ENCODE data around the gene NCBP1.

The NCBP1 gene

DNA sequence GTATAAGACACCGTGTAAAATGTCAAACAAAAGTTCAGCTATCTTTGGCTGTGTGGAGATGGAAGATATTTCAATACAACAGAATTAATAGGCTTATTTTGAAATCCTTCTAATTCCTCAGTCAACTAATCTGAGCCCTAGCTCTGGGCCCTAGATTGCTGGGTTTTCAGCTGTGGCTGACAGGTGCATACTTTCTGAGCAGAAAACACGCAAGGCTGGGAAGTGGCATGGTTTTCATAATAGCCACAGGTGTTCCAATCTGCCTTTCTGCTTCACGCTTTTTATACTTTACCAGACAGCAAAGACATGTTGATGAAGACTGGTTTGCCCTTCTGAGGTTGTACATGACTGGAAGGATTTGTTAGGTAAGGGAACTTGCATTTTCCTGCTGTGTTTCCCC, 84.2 kb downstream of the NCBP1 start:
- DNase-seq (ENCODE audit: low read depth in 1 of 2, low spot score in 1 of 2), result no peak
- Histone ChIP-seq H3K27me3 (ENCODE audit: insufficient read depth, poor library complexity, severe bottlenecking) (no peaks in the 10 kb centered on the region), H3K4me3 (replicated peaks; ENCODE audit: insufficient read depth, low read length) (no peak overlapping the region), H3K27ac (replicated peaks) (no peak overlapping the region)
- TF ChIP-seq SPI1 (IDR thresholded peaks at IDR 0.05; ENCODE audit: borderline replicate concordance, low read depth) (no peak), POLR2AphosphoS5 (IDR thresholded peaks at IDR 0.05; ENCODE audit: low read depth) (no peak), GABPA (IDR thresholded peaks at IDR 0.05; ENCODE audit: low read depth) (no peak)
- TF ChIP-seq, protein P1, sequence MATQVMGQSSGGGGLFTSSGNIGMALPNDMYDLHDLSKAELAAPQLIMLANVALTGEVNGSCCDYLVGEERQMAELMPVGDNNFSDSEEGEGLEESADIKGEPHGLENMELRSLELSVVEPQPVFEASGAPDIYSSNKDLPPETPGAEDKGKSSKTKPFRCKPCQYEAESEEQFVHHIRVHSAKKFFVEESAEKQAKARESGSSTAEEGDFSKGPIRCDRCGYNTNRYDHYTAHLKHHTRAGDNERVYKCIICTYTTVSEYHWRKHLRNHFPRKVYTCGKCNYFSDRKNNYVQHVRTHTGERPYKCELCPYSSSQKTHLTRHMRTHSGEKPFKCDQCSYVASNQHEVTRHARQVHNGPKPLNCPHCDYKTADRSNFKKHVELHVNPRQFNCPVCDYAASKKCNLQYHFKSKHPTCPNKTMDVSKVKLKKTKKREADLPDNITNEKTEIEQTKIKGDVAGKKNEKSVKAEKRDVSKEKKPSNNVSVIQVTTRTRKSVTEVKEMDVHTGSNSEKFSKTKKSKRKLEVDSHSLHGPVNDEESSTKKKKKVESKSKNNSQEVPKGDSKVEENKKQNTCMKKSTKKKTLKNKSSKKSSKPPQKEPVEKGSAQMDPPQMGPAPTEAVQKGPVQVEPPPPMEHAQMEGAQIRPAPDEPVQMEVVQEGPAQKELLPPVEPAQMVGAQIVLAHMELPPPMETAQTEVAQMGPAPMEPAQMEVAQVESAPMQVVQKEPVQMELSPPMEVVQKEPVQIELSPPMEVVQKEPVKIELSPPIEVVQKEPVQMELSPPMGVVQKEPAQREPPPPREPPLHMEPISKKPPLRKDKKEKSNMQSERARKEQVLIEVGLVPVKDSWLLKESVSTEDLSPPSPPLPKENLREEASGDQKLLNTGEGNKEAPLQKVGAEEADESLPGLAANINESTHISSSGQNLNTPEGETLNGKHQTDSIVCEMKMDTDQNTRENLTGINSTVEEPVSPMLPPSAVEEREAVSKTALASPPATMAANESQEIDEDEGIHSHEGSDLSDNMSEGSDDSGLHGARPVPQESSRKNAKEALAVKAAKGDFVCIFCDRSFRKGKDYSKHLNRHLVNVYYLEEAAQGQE (IDR thresholded peaks at IDR 0.05; ENCODE audit: insufficient replicate concordance, low read depth), result no peak
- TF ChIP-seq, protein P2, sequence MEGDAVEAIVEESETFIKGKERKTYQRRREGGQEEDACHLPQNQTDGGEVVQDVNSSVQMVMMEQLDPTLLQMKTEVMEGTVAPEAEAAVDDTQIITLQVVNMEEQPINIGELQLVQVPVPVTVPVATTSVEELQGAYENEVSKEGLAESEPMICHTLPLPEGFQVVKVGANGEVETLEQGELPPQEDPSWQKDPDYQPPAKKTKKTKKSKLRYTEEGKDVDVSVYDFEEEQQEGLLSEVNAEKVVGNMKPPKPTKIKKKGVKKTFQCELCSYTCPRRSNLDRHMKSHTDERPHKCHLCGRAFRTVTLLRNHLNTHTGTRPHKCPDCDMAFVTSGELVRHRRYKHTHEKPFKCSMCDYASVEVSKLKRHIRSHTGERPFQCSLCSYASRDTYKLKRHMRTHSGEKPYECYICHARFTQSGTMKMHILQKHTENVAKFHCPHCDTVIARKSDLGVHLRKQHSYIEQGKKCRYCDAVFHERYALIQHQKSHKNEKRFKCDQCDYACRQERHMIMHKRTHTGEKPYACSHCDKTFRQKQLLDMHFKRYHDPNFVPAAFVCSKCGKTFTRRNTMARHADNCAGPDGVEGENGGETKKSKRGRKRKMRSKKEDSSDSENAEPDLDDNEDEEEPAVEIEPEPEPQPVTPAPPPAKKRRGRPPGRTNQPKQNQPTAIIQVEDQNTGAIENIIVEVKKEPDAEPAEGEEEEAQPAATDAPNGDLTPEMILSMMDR (IDR thresholded peaks at IDR 0.05; ENCODE audit: insufficient read depth, low read length), result no peak

GRCh38 chr9:97721396-97721795, 87.8 kb downstream of the NCBP1 start:
- Histone ChIP-seq H3K27ac (replicated peaks) (no peak overlapping the region), H3K27me3 (ENCODE audit: insufficient read depth, poor library complexity, severe bottlenecking) (peaks cover 6% of the 10 kb centered on the region), H3K4me3 (replicated peaks; ENCODE audit: insufficient read depth, low read length) (no peak overlapping the region)
- TF ChIP-seq, protein P2 (IDR thresholded peaks at IDR 0.05; ENCODE audit: insufficient read depth, low read length), result no peak
- TF ChIP-seq SPI1 (IDR thresholded peaks at IDR 0.05; ENCODE audit: borderline replicate concordance, low read depth), result no peak
- TF ChIP-seq GABPA (IDR thresholded peaks at IDR 0.05; ENCODE audit: low read depth), result no peak
- TF ChIP-seq POLR2AphosphoS5 (IDR thresholded peaks at IDR 0.05; ENCODE audit: low read depth), result no peak
- TF ChIP-seq, protein P1 (IDR thresholded peaks at IDR 0.05; ENCODE audit: insufficient replicate concordance, low read depth), result no peak
- DNase-seq (ENCODE audit: low read depth in 1 of 2, low spot score in 1 of 2), result no peak

DNA sequence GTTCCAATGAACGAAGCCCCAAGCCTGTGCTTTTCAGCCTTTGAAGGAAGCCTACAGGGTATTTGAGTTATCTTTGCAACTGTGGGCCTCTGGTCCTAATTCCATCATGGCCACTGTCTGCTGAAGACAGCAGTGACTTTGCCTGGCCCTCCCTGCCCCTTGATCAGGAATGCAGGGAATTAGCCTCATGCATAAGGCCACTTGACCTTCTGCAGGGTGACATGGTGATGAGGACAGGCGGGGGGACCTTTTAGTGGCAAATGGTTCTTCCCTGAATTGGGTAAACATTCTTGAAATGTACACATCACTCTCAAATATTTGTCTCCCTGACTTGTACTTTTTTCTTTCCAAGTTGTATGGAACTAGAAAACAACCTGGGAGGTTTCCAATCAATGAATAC, 88.7 kb downstream of the NCBP1 start:
- peaks cover 6% of the 10 kb centered on the region for H3K27me3 ChIP-seq (ENCODE audit: insufficient read depth, poor library complexity, severe bottlenecking)
- TF ChIP-seq GABPA (IDR thresholded peaks at IDR 0.05; ENCODE audit: low read depth) (no peak), POLR2AphosphoS5 (IDR thresholded peaks at IDR 0.05; ENCODE audit: low read depth) (no peak), SPI1 (IDR thresholded peaks at IDR 0.05; ENCODE audit: borderline replicate concordance, low read depth) (no peak)
- TF ChIP-seq, protein P2 (IDR thresholded peaks at IDR 0.05; ENCODE audit: insufficient read depth, low read length), result no peak
- TF ChIP-seq, protein P1 (IDR thresholded peaks at IDR 0.05; ENCODE audit: insufficient replicate concordance, low read depth), result no peak
- H3K27ac ChIP-seq (replicated peaks), result no peak overlapping the region
- H3K4me3 ChIP-seq (replicated peaks; ENCODE audit: insufficient read depth, low read length), result no peak overlapping the region
- no peak for DNase-seq (ENCODE audit: low read depth in 1 of 2, low spot score in 1 of 2)
